SK-N-SH treated with all-trans-retinoic acid at 6 μM for 48 hours (cell line): ENCODE results near the gene ZGLP1.

Source experiments
- ATAC-seq: fragments of 200-7000 bp; cut with Tn5 transposase; 3 replicates; pipeline ENCODE4 v1.9.1; 2020; ENCODE audit warnings: mild to moderate bottlenecking, moderate library complexity
- ARNTL ChIP-seq: fragments of 450-650 bp; formaldehyde crosslinking; IDR thresholded peaks from 2 replicates; pipeline ENCODE4 v1.5.0; 2020; ENCODE audit warnings: low read depth, mild to moderate bottlenecking, moderate library complexity, borderline replicate concordance
- BACH2 ChIP-seq: fragments of 250-450 bp; sonication (Bioruptor Pico); IDR thresholded peaks from 2 replicates; pipeline ENCODE4 v1.9.0; 2021; ENCODE audit warnings: mild to moderate bottlenecking, borderline replicate concordance
- ESRRG ChIP-seq: fragments of 250-450 bp; sonication (Bioruptor Pico); IDR thresholded peaks from 2 replicates; pipeline ENCODE4 v1.6.1; 2021; ENCODE audit warnings: mild to moderate bottlenecking
- GLIS3 ChIP-seq: fragments of 250-450 bp; sonication (Bioruptor Pico); IDR thresholded peaks from 2 replicates; pipeline ENCODE4 v1.5.0; 2020; ENCODE audit warnings: mild to moderate bottlenecking, moderate library complexity
- OSR1 ChIP-seq: fragments of 250-450 bp; sonication (Bioruptor Pico); IDR thresholded peaks from 2 replicates; pipeline ENCODE4 v1.8.0; 2022; ENCODE audit warnings: moderate library complexity, mild to moderate bottlenecking, inconsistent platforms
- RARB ChIP-seq: fragments of 250-450 bp; sonication (Bioruptor Pico); IDR thresholded peaks from 2 replicates; pipeline ENCODE4 v1.8.0; 2021; ENCODE audit warnings: mild to moderate bottlenecking, moderate library complexity
- SNAI2 ChIP-seq: fragments of 250-450 bp; sonication (Bioruptor Pico); IDR thresholded peaks from 2 replicates; pipeline ENCODE4 v1.5.0; 2020; ENCODE audit warnings: mild to moderate bottlenecking, moderate library complexity
- TOX ChIP-seq: fragments of 250-450 bp; sonication (Bioruptor Pico); IDR thresholded peaks from 2 replicates; pipeline ENCODE4 v1.8.0; 2021; ENCODE audit warnings: mild to moderate bottlenecking, moderate library complexity, borderline replicate concordance
- ZC3H10 ChIP-seq: fragments of 250-450 bp; sonication (Bioruptor Pico); IDR thresholded peaks from 2 replicates; pipeline ENCODE4 v1.5.1; 2021; ENCODE audit warnings: mild to moderate bottlenecking, moderate library complexity
- ZFP30 ChIP-seq: fragments of 450-650 bp; formaldehyde crosslinking; IDR thresholded peaks from 2 replicates; pipeline ENCODE4 v1.5.0; 2022; ENCODE audit warnings: mild to moderate bottlenecking, moderate library complexity
- ZNF565 ChIP-seq: fragments of 450-650 bp; formaldehyde crosslinking; conservative IDR thresholded peaks from 2 replicates; pipeline ENCODE4 v1.5.0; 2020; ENCODE audit warnings: low read depth, mild to moderate bottlenecking, moderate library complexity
- ZNF70 ChIP-seq: fragments of 450-650 bp; formaldehyde crosslinking; IDR thresholded peaks from 2 replicates; pipeline ENCODE4 v1.5.0; 2020; ENCODE audit warnings: mild to moderate bottlenecking, moderate library complexity
- ZNF8 ChIP-seq: fragments of 450-650 bp; formaldehyde crosslinking; IDR thresholded peaks from 2 replicates; pipeline ENCODE4 v1.5.0; 2020; ENCODE audit warnings: mild to moderate bottlenecking, moderate library complexity
- TF ChIP-seq, protein P1 (sequence below): fragments of 250-450 bp; sonication (Bioruptor Pico); IDR thresholded peaks from 2 replicates; pipeline ENCODE4 v1.8.0; 2021; ENCODE audit warnings: low read depth, mild to moderate bottlenecking, moderate library complexity, borderline replicate concordance
- TF ChIP-seq, protein P2 (sequence below): fragments of 250-450 bp; sonication (Bioruptor Pico); IDR thresholded peaks from 2 replicates; pipeline ENCODE4 v1.5.0; 2020; ENCODE audit warnings: mild to moderate bottlenecking, moderate library complexity
- TF ChIP-seq, protein P3 (sequence below): fragments of 250-450 bp; sonication (Bioruptor Pico); IDR thresholded peaks from 2 replicates; pipeline ENCODE4 v1.5.1; 2021; ENCODE audit warnings: mild to moderate bottlenecking, moderate library complexity
- TF ChIP-seq, protein P4 (sequence below): fragments of 250-450 bp; sonication (Bioruptor Pico); IDR thresholded peaks from 2 replicates; pipeline ENCODE4 v1.8.0; 2020; ENCODE audit warnings: mild to moderate bottlenecking, moderate library complexity, borderline replicate concordance
- TF ChIP-seq, protein P5 (sequence below): fragments of 250-450 bp; sonication (Bioruptor Pico); IDR thresholded peaks from 2 replicates; pipeline ENCODE4 v1.5.1; 2020; ENCODE audit warnings: low read depth, mild to moderate bottlenecking, moderate library complexity

ZGLP1 gene

DNA sequence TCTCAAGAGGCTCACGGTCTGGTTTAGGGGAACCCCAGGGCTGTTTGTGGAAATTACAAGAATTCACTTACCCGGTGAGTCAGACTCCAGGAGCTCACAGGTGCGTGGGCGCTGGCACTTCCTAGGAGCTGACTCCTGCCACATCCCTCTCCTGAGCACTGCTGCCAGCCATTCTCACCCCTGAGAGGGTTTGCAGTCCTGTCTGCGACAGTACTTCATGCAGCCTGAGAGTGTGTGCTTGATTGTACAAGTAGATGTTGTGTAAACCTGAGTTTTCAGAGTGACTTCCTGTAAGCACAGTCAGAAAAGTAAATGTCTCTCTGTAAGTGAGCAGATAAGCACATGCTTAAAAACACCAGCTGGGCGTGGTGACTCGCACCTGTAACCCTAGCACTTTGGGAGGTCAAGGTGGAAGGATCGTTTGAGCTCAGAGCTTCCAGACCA lies 49.5 kb downstream of the ZGLP1 start:
- no peak for ATAC-seq
- TF ChIP-seq, protein P1, sequence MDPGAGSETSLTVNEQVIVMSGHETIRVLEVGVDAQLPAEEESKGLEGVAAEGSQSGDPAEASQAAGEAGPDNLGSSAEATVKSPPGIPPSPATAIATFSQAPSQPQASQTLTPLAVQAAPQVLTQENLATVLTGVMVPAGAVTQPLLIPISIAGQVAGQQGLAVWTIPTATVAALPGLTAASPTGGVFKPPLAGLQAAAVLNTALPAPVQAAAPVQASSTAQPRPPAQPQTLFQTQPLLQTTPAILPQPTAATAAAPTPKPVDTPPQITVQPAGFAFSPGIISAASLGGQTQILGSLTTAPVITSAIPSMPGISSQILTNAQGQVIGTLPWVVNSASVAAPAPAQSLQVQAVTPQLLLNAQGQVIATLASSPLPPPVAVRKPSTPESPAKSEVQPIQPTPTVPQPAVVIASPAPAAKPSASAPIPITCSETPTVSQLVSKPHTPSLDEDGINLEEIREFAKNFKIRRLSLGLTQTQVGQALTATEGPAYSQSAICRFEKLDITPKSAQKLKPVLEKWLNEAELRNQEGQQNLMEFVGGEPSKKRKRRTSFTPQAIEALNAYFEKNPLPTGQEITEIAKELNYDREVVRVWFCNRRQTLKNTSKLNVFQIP (CRISPR knock-in tag): no peak
- no peak for TF ChIP-seq TOX (CRISPR knock-in tag)
- no peak for TF ChIP-seq ZNF565 (CRISPR knock-in tag)
- no peak for TF ChIP-seq ZNF8 (CRISPR knock-in tag)
- TF ChIP-seq, protein P2, sequence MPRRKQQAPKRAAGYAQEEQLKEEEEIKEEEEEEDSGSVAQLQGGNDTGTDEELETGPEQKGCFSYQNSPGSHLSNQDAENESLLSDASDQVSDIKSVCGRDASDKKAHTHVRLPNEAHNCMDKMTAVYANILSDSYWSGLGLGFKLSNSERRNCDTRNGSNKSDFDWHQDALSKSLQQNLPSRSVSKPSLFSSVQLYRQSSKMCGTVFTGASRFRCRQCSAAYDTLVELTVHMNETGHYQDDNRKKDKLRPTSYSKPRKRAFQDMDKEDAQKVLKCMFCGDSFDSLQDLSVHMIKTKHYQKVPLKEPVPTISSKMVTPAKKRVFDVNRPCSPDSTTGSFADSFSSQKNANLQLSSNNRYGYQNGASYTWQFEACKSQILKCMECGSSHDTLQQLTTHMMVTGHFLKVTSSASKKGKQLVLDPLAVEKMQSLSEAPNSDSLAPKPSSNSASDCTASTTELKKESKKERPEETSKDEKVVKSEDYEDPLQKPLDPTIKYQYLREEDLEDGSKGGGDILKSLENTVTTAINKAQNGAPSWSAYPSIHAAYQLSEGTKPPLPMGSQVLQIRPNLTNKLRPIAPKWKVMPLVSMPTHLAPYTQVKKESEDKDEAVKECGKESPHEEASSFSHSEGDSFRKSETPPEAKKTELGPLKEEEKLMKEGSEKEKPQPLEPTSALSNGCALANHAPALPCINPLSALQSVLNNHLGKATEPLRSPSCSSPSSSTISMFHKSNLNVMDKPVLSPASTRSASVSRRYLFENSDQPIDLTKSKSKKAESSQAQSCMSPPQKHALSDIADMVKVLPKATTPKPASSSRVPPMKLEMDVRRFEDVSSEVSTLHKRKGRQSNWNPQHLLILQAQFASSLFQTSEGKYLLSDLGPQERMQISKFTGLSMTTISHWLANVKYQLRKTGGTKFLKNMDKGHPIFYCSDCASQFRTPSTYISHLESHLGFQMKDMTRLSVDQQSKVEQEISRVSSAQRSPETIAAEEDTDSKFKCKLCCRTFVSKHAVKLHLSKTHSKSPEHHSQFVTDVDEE: no peak
- no peak for TF ChIP-seq BACH2 (CRISPR knock-in tag)
- TF ChIP-seq ARNTL: no peak
- TF ChIP-seq ZNF70 (CRISPR knock-in tag): no peak
- no peak for TF ChIP-seq ZFP30 (CRISPR knock-in tag)

DNA sequence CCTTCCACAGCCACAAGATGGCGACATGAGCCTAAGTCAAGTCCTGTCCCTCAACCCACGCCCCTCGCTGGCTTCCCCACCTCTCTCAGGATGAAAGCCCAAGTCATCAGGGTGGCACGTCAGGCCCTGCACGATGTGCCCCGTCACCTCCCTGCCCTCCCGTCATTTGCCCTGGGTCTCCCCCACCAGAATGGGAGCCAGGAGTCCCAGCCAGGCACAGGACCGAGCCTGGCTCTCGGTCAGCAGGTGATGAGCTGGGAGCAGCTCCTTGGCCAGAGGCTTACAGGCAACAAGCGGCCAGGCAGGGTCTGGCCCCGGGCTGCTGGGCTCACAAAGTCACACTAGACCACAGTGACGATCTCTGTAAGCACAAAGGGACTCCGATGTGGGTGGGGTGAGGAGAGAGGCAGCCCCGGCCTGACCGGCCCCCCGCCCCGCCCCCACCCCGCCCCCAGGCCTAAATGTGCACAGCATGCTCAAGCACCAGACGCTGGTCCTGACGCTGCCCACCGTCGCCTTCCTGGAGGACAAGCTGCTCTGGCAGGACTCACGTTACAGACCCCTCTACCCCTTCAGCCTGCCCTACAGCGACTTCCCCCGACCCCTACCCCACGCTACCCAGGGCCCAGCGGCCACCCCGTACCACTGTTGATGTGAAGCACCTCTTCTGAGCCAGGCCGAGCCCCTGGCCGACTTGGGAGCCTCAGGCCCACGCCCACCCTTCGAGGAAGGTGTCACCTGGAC lies 50.3 kb downstream of the ZGLP1 start:
- peak; percentile 75 for ATAC-seq
- TF ChIP-seq, protein P3, sequence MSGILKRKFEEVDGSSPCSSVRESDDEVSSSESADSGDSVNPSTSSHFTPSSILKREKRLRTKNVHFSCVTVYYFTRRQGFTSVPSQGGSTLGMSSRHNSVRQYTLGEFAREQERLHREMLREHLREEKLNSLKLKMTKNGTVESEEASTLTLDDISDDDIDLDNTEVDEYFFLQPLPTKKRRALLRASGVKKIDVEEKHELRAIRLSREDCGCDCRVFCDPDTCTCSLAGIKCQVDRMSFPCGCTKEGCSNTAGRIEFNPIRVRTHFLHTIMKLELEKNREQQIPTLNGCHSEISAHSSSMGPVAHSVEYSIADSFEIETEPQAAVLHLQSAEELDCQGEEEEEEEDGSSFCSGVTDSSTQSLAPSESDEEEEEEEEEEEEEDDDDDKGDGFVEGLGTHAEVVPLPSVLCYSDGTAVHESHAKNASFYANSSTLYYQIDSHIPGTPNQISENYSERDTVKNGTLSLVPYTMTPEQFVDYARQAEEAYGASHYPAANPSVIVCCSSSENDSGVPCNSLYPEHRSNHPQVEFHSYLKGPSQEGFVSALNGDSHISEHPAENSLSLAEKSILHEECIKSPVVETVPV (CRISPR knock-in tag): no peak
- TF ChIP-seq, protein P4, sequence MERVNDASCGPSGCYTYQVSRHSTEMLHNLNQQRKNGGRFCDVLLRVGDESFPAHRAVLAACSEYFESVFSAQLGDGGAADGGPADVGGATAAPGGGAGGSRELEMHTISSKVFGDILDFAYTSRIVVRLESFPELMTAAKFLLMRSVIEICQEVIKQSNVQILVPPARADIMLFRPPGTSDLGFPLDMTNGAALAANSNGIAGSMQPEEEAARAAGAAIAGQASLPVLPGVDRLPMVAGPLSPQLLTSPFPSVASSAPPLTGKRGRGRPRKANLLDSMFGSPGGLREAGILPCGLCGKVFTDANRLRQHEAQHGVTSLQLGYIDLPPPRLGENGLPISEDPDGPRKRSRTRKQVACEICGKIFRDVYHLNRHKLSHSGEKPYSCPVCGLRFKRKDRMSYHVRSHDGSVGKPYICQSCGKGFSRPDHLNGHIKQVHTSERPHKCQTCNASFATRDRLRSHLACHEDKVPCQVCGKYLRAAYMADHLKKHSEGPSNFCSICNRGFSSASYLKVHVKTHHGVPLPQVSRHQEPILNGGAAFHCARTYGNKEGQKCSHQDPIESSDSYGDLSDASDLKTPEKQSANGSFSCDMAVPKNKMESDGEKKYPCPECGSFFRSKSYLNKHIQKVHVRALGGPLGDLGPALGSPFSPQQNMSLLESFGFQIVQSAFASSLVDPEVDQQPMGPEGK (CRISPR knock-in tag): no peak
- TF ChIP-seq, protein P5, sequence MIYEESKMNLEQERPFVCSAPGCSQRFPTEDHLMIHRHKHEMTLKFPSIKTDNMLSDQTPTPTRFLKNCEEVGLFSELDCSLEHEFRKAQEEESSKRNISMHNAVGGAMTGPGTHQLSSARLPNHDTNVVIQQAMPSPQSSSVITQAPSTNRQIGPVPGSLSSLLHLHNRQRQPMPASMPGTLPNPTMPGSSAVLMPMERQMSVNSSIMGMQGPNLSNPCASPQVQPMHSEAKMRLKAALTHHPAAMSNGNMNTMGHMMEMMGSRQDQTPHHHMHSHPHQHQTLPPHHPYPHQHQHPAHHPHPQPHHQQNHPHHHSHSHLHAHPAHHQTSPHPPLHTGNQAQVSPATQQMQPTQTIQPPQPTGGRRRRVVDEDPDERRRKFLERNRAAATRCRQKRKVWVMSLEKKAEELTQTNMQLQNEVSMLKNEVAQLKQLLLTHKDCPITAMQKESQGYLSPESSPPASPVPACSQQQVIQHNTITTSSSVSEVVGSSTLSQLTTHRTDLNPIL: no peak
- no peak for TF ChIP-seq ZNF8 (CRISPR knock-in tag)
- TF ChIP-seq RARB (CRISPR knock-in tag): no peak
- no peak for TF ChIP-seq OSR1 (CRISPR knock-in tag)
- TF ChIP-seq, protein P1 (CRISPR knock-in tag): no peak
- TF ChIP-seq ZFP30 (CRISPR knock-in tag): no peak
- no peak for TF ChIP-seq ARNTL
- TF ChIP-seq, protein P2: no peak
- TF ChIP-seq GLIS3: no peak
- TF ChIP-seq ZC3H10: no peak
- TF ChIP-seq ESRRG (CRISPR knock-in tag): no peak
- TF ChIP-seq ZNF70 (CRISPR knock-in tag): no peak
- no peak for TF ChIP-seq SNAI2
- TF ChIP-seq, all 23 proteins: peak for 0
